ENCODE data around the gene TMEM87A. TPM values are rescaled to one million over a fixed set of nuclear protein-coding genes. Genes with fewer than 3 reads are reported as not detected.

TMEM87A gene
- total RNA-seq, 1 donor: 85.8 TPM

DNA sequence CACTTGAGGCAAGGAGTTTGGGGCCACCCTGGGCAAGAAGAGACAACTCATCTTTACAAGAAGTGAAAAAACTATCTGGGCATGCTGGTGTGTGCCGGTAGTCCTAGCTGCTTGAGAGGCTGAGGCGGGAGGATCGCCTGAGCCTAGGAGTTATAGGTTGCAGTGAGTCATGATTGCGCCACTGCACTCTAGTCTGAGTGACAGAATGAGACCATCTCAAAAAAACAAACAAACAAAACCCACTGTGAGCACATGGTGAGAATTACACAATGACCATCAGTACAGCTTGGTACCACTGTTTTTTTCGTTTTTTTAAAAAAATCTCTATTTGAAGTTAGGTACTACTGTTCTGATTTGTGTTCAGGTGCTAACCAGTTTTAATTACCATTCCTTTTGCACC lies 78.7 kb downstream of the TMEM87A start:
- DNase-seq (ENCODE audit: insufficient read length, low spot score, missing footprints): peak; percentile 3
- Histone ChIP-seq H2AFZ (ENCODE audit: low read length) (no peak overlapping the region), H3K4me3 (ENCODE audit: insufficient read depth, low read length) (no peak overlapping the region), H3K27ac (ENCODE audit: low read depth, low read length) (no peak overlapping the region), H3K9me3 (ENCODE audit: low read depth, low read length) (no peaks in the 10 kb centered on the region), H3K4me2 (ENCODE audit: insufficient read depth, low read length) (no peak overlapping the region), H3K79me2 (ENCODE audit: insufficient read depth, low read length) (peaks cover 26% of the 10 kb centered on the region), H3K36me3 (ENCODE audit: insufficient read depth, low read length) (peaks cover 39% of the 10 kb centered on the region), H3K27me3 (ENCODE audit: insufficient read depth, low read length) (no peaks in the 10 kb centered on the region), H3K4me1 (ENCODE audit: insufficient read depth, low read length) (peaks cover 5% of the 10 kb centered on the region), H4K20me1 (ENCODE audit: insufficient read depth, low read length) (peaks cover 5% of the 10 kb centered on the region)
- TF ChIP-seq, protein P1, sequence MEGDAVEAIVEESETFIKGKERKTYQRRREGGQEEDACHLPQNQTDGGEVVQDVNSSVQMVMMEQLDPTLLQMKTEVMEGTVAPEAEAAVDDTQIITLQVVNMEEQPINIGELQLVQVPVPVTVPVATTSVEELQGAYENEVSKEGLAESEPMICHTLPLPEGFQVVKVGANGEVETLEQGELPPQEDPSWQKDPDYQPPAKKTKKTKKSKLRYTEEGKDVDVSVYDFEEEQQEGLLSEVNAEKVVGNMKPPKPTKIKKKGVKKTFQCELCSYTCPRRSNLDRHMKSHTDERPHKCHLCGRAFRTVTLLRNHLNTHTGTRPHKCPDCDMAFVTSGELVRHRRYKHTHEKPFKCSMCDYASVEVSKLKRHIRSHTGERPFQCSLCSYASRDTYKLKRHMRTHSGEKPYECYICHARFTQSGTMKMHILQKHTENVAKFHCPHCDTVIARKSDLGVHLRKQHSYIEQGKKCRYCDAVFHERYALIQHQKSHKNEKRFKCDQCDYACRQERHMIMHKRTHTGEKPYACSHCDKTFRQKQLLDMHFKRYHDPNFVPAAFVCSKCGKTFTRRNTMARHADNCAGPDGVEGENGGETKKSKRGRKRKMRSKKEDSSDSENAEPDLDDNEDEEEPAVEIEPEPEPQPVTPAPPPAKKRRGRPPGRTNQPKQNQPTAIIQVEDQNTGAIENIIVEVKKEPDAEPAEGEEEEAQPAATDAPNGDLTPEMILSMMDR (IDR thresholded peaks at IDR 0.05; ENCODE audit: extremely low read depth, low read depth, low read length): no peak

DNA sequence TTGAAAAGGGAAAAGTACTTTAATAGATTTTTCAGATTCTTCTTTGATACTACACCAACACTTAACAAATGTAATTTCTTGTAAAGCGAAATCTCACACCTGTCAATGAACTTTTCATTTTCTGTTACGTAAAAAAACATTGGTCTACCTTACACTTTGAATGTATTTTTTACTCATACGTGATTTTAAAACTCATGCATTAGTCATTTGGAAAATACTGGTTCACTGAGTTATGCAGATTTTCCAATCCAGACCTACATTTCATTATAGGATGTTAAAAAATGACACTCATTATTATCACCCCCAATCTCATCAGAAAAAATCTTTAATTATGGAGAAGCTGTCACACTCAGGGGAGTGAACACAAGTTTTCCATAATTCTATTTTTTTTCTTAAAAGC lies 79.8 kb downstream of the TMEM87A start:
- no peaks in the 10 kb centered on the region for H3K9me3 ChIP-seq (ENCODE audit: low read depth, low read length)
- H3K4me3 ChIP-seq (ENCODE audit: insufficient read depth, low read length): no peak overlapping the region
- TF ChIP-seq, protein P1 (IDR thresholded peaks at IDR 0.05; ENCODE audit: extremely low read depth, low read depth, low read length): no peak
- DNase-seq (ENCODE audit: insufficient read length, low spot score, missing footprints): no peak
- no peak overlapping the region for H3K27ac ChIP-seq (ENCODE audit: low read depth, low read length)
- peaks cover 24% of the 10 kb centered on the region for H3K79me2 ChIP-seq (ENCODE audit: insufficient read depth, low read length)
- peaks cover 5% of the 10 kb centered on the region for H4K20me1 ChIP-seq (ENCODE audit: insufficient read depth, low read length)
- peaks cover 41% of the 10 kb centered on the region for H3K36me3 ChIP-seq (ENCODE audit: insufficient read depth, low read length)
- H3K4me1 ChIP-seq (ENCODE audit: insufficient read depth, low read length): peaks cover 5% of the 10 kb centered on the region
- H2AFZ ChIP-seq (ENCODE audit: low read length): no peak overlapping the region
- no peak overlapping the region for H3K4me2 ChIP-seq (ENCODE audit: insufficient read depth, low read length)
- H3K27me3 ChIP-seq (ENCODE audit: insufficient read depth, low read length): no peaks in the 10 kb centered on the region

DNA sequence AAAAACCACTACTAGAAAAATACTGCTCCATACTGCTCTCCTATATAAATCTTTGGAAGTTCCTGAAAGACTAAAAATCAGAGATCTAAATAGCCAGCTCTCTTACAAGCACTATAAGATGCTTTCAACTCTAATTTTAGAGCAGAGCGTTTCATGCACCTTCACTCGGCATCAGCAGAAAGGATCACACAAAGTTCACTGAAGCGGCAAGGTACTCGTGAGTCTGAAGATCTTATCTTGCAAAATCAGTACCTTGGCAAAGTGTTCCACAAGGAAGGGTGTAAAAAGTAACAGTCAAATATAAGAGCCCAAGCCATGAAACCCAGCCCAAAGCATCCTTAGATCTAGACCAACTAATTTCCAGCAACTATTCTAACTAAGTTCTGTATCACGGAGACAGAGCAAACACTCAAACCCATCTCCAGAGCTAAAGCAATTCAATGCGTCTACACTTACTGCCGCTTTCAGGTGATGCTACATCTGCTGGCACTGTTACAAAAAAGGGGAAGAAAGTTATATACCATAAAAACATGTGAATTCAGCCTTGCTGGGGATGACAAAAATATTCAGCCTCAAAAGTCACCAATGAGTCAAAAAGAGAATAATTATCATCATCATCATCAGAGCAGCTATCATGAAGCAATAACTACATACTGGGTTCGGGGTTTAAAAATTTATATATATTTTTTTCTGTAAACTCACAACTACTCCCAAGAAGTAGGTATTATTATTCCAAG lies 81.5 kb downstream of the TMEM87A start:
- Histone ChIP-seq H4K20me1 (ENCODE audit: insufficient read depth, low read length) (peaks cover 5% of the 10 kb centered on the region), H3K36me3 (ENCODE audit: insufficient read depth, low read length) (peaks cover 46% of the 10 kb centered on the region), H3K4me2 (ENCODE audit: insufficient read depth, low read length) (no peak overlapping the region)

DNA sequence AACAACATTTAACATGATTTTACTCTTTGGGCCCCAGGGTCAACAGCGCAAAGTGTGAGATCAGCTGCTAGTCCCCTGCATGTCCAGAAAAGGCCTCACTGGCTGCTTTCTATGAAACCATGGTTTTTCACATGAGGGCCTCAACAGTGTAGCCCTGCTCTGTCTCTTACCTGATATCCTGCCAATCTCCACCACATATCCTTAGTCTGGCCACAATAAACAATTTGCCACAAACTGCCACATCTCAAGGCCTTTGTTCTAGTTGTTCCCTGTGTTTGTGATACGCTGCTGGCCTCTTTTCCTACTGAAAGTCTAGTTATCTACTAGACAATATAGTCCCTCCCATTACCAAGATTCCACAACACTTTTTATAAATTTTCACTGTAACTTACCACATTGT lies 82.9 kb downstream of the TMEM87A start:
- Histone ChIP-seq H2AFZ (ENCODE audit: low read length) (no peak overlapping the region), H3K4me2 (ENCODE audit: insufficient read depth, low read length) (no peak overlapping the region), H3K4me1 (ENCODE audit: insufficient read depth, low read length) (peaks cover 3% of the 10 kb centered on the region), H3K27me3 (ENCODE audit: insufficient read depth, low read length) (no peaks in the 10 kb centered on the region), H3K9me3 (ENCODE audit: low read depth, low read length) (no peaks in the 10 kb centered on the region), H3K79me2 (ENCODE audit: insufficient read depth, low read length) (peaks cover 21% of the 10 kb centered on the region), H3K27ac (ENCODE audit: low read depth, low read length) (no peak overlapping the region), H3K36me3 (ENCODE audit: insufficient read depth, low read length) (peaks cover 60% of the 10 kb centered on the region), H4K20me1 (ENCODE audit: insufficient read depth, low read length) (peaks cover 5% of the 10 kb centered on the region), H3K4me3 (ENCODE audit: insufficient read depth, low read length) (no peak overlapping the region)
- TF ChIP-seq, protein P1 (IDR thresholded peaks at IDR 0.05; ENCODE audit: extremely low read depth, low read depth, low read length): no peak
- DNase-seq (ENCODE audit: insufficient read length, low spot score, missing footprints): no peak

More for the DNA sequence above, 81.5 kb downstream of the TMEM87A start:
- TF ChIP-seq, protein P1 (IDR thresholded peaks at IDR 0.05; ENCODE audit: extremely low read depth, low read depth, low read length): no peak
- Histone ChIP-seq H3K79me2 (ENCODE audit: insufficient read depth, low read length) (peaks cover 21% of the 10 kb centered on the region), H3K4me1 (ENCODE audit: insufficient read depth, low read length) (peaks cover 3% of the 10 kb centered on the region), H2AFZ (ENCODE audit: low read length) (no peak overlapping the region), H3K4me3 (ENCODE audit: insufficient read depth, low read length) (no peak overlapping the region), H3K9me3 (ENCODE audit: low read depth, low read length) (no peaks in the 10 kb centered on the region), H3K27me3 (ENCODE audit: insufficient read depth, low read length) (no peaks in the 10 kb centered on the region), H3K27ac (ENCODE audit: low read depth, low read length) (no peak overlapping the region)
- no peak for DNase-seq (ENCODE audit: insufficient read length, low spot score, missing footprints)
